GM10266 (cell line): ENCODE data around the gene ITPR2.

ENCODE experiments used
- DNase-seq: peaks from one replicate; pipeline ENCODE4 v3.0.0; 2012; ENCODE audit errors: extremely low spot score
- CTCF ChIP-seq: IDR thresholded peaks from 2 replicates; pipeline ENCODE4 v1.5.1; 2012; ENCODE audit warnings: mild to moderate bottlenecking, low read depth; ENCODE audit not compliant: control insufficient read depth, insufficient read depth; ENCODE audit errors: missing control alignments

ITPR2 gene

GRCh38 chr12:26830363-26830762 lies 2.6 kb downstream of the ITPR2 start:
- no peak for DNase-seq
- no peak for TF ChIP-seq CTCF

- no peak for TF ChIP-seq CTCF
- DNase-seq = no peak
Observed at GRCh38 chr12:26828280-26829073, 4.5 kb downstream of the ITPR2 start.

GRCh38 chr12:26826437-26826836 lies 6.6 kb downstream of the ITPR2 start:
- no peak for TF ChIP-seq CTCF
- DNase-seq = no peak

GRCh38 chr12:26825459-26826016 lies 7.5 kb downstream of the ITPR2 start:
- TF ChIP-seq CTCF = no peak
- DNase-seq = no peak

GRCh38 chr12:26823390-26823789 lies 9.6 kb downstream of the ITPR2 start:
- DNase-seq = no peak
- TF ChIP-seq CTCF = no peak

- TF ChIP-seq CTCF = no peak
- no peak for DNase-seq
Observed at GRCh38 chr12:26822026-26822425, 11.0 kb downstream of the ITPR2 start.

GRCh38 chr12:26821212-26821701 lies 11.7 kb downstream of the ITPR2 start:
- no peak for DNase-seq
- TF ChIP-seq CTCF = no peak
